Measurements from ENCODE around the gene PANX2.
"Not testable (repeated sequence)": the region's sequence is repeated elsewhere in the genome, so short reads cannot be mapped to it uniquely, and the experiment has no call there.

PANX2 gene

GRCh38 chr22:50170453-50171318 lies at the start of gene PANX2:
Gene PANX2 (plus strand): TSS chr22:50170731. CDS start chr22:50170731, 0 bp downstream.
- DNase-seq: no peak

GRCh38 chr22:50121202-50121740 lies 49.3 kb upstream of the PANX2 start:
- no peak for DNase-seq

DNA sequence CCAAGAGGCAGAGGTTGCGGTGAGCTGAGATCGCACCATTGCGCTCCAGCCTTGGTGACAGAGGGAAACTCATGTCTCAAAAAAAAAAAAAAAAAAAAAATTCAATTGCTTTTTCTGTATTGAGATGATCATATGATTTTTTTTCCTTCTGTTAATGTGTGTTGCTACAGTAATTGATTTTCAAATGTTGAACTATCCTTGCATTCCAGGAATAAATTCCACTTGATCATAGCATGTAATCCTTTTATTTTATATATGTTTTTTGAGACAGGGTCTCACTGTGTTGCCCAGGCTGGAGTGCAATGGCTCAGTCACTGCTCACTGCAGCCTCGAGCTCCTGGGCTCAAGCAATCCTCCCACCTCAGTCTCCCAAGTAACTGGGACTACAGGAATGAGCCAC lies 47.4 kb upstream of the PANX2 start:
- DNase-seq: no peak

DNA sequence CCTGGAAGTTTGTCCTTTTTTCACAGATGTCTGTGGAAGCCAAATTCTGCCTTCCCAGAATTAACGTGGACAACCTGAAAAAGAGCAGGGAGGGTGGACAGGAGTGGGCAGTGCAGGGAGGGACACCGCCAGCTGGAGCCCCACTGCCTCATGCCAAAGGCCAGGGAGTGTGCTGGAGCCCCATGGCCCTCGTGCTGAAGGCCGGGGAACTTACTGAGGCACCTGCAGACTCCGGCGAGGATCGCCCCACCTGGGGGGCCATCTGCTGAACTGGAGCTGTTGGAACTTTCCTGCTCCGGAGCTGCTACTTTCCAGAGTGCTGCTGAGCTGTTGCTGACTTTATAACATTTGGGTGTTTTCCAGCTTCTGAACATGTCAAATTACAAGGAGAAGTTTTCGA lies 45.5 kb upstream of the PANX2 start:
- no peak for DNase-seq

GRCh38 chr22:50129121-50129736 lies 41.3 kb upstream of the PANX2 start:
- DNase-seq: no peak

- DNase-seq: no peak
These were observed 38.6 kb upstream of the PANX2 start for GRCh38 chr22:50131894-50132293.

DNA sequence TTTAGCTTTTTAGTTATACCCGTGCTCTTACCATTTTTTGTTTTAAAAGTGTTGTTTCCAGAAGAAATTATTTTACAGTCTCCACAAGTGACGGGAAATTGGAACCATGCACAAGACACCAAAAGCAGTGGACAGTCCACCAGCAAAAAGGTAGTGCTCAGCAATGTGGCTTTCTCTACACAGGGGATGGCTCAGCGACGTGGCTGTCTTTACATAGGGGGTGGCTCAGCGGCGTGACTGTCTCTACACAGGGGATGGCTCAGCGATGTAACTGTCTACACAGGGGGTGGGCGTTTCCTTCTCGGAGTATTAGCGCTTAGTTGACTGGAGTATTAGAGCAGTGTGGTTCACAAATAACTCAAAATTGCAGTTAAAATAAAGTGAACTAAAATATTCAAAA lies 36.0 kb upstream of the PANX2 start:
- no peak for DNase-seq

GRCh38 chr22:50136581-50137015 lies 33.9 kb upstream of the PANX2 start:
- no peak for DNase-seq

- not testable (repeated sequence) for DNase-seq
These were observed 33.3 kb upstream of the PANX2 start for GRCh38 chr22:50137277-50137676.

DNA sequence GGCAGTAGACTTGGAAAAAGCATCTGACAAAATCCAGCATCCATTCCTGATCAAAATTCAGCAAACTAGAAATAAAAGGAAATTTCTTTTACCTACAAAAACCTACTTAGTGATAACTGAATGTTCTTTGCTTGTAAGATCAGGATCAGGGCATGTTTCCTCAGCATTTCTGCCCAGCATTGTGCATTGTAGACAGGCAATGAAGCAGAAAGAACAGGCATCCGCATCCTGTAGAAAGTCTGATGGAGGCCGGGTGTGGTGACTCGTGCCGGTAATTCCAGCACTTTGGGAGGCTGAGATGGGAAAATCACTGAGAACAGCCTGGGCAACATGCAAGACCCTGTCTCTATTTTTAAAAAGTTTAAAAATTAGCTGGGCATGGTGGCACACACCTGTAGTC lies 32.5 kb upstream of the PANX2 start:
- DNase-seq: no peak

- no peak for DNase-seq
These were observed 31.5 kb upstream of the PANX2 start for GRCh38 chr22:50138988-50139387.

- no peak for DNase-seq
These were observed 30.6 kb upstream of the PANX2 start for GRCh38 chr22:50139843-50140415.

- DNase-seq: no peak
These were observed 29.9 kb upstream of the PANX2 start for GRCh38 chr22:50140615-50141014.

GRCh38 chr22:50141462-50141861 lies 29.1 kb upstream of the PANX2 start:
- no peak for DNase-seq

DNA sequence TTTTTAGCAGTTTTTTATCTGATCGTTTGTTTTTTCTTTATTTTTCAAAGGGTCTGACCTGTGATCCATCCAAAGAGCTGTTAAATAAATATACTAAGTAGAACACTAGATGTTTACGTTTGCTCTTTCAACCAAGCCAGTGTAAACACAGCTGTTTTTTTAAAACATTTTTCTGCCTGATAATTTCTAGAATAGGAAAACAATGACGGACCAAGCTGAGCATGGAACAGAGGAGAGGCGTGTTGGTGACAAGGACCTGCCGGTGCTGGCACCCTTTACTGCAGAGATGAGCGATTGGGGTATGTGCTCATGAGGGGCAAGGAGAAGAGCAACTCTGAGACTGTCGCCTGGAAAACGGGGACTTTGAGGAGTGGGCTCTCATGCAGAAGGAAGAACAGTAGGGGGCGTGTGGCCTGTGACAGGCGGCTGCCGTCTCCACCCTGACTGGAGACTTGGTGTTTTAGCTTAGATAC lies 28.6 kb upstream of the PANX2 start:
- DNase-seq: no peak

GRCh38 chr22:50143096-50143495 lies 27.4 kb upstream of the PANX2 start:
- no peak for DNase-seq

- DNase-seq: no peak
These were observed 26.4 kb upstream of the PANX2 start for GRCh38 chr22:50144005-50144614.

- DNase-seq: no peak
These were observed 24.7 kb upstream of the PANX2 start for GRCh38 chr22:50145721-50146438.

DNA sequence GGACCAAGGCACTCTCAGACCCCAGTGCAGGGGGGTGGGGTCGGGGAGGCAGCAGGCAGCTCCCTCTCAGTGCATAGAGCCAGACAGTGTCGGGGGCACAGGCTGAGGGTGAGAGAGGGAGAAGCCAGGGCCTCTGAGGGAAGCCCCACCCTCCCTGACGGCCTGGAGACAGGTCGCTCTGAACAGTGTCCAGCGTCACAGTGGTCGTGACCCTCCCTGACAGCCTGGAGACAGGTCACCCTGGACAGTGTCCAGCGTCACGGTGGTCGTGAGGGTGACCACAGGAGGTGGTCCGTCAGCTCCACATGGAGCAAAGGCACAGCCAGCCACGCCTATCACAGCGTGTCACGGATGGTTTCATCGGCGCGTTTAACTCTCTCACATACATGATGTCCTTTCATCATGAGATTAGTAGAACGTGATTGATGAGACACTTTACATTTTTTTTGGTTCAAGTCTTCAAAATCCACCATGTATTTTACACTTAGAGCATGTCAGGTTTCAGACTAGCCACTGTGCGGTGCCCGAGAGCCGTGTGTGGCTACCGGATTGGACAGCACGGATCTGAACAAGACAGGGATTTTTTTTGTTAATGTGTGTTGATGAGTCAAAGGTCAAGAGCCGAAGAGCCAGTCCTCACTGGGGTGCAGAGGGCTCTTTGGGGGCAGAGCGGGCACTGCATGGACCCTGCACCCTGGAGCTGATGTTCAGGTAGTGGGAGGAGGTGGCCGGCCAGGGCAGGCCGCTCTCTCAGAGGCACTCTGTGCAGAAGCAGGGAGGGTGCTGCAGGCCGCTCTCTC lies 23.9 kb upstream of the PANX2 start:
- DNase-seq: peak; percentile 33

DNA sequence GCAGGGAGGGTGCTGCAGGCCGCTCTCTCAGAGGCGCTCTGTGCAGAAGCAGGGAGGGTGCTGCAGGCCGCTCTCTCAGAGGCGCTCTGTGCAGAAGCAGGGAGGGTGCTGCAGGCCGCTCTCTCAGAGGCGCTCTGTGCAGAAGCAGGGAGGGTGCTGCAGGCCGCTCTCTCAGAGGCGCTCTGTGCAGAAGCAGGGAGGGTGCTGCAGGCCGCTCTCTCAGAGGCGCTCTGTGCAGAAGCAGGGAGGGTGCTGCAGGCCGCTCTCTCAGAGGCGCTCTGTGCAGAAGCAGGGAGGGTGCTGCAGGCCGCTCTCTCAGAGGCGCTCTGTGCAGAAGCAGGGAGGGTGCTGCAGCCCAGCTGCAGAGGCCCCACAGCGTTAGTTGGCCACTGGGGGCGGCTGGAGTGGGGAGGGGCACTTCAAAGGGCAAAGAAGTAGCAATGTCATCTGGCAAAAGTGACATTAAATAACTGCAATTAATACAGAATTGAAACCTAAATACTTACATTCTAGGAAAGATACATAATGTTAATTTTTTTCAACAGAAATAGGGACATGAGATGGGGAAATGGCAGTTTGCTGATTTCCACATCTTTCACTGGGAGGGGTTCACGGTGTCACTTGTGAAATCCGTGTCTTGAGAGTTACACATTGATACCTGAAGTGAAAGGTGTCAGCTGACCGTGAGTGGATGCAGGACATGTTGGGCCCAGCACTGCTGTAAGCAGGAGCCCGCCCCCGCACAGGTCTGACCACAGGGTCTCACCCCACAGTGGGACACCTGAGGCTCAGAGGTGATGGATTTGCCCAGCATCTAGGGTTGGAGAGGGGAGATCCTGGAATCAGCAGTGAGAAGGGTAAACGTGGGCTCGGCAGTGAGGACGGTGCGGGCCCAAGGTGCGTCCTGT lies 23.0 kb upstream of the PANX2 start:
- DNase-seq: not testable (repeated sequence)

GRCh38 chr22:50148166-50148500 lies 22.4 kb upstream of the PANX2 start:
- DNase-seq: no peak
